G401.6 (cell line): ENCODE data around the gene NR4A3.

Experiments used
- FAIRE-seq: peaks from 2 replicates; lab custom pipeline; 2012; peaks lifted over from hg19 to GRCh38; lab: Jason Lieb, UNC

Gene NR4A3

DNA sequence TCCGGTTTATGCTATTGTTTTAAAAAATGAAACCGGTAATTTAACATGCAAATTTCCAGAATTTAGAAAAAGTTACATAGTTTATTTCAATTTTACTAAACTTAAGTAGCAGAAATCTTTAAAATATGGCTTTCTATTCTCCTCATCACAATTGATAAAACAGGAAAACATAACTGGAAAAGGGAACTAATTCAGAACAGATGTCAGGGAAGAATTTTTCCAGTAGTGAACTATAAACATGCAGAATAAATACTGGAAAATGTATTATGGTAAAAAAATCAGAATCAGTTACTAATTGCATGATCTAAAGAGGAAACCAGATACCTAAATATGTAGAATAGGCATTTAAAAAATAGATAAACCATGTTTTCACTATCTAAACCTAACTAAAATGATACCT, 7.3 kb upstream of the NR4A3 start:
- no peak for FAIRE-seq

DNA sequence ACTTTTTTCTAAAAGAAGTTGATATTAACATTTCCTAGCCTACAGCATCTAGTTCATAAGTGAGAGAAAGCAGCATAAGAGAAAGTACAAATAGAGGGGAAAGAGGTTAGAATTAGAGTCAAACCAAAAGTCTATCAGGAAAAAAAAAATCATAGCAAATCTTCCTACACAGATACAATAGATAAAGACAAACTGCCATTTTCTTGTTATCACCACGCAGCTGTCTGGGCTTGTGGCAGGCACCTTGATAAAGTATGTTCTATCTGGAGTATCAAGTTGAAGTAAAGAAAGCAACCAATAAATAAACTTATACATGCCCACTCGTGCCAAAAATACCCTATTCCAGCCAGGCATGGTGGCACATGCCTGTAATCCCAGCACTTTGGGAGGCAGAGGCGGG, 5.3 kb upstream of the NR4A3 start:
- FAIRE-seq = no peak

DNA sequence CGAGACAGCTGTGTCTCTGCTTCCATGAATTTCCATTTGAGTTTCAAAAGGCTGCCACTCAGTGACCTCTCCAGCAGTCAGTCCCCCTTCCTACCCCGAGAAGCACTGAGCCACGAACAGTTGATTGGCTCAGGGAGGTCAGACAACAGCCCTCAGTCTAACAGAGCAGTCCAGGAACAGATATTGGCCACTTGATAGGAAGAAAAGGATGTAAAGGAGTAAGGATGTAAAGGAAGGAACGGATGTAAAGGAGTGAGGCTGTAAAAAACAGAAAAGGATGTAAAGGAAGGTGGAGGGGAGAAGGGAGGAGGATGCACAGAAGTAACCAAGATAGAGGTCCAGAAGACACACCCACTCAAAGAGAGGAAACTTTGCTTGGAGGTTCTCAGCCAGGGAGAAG, 3.2 kb upstream of the NR4A3 start:
- no peak for FAIRE-seq

DNA sequence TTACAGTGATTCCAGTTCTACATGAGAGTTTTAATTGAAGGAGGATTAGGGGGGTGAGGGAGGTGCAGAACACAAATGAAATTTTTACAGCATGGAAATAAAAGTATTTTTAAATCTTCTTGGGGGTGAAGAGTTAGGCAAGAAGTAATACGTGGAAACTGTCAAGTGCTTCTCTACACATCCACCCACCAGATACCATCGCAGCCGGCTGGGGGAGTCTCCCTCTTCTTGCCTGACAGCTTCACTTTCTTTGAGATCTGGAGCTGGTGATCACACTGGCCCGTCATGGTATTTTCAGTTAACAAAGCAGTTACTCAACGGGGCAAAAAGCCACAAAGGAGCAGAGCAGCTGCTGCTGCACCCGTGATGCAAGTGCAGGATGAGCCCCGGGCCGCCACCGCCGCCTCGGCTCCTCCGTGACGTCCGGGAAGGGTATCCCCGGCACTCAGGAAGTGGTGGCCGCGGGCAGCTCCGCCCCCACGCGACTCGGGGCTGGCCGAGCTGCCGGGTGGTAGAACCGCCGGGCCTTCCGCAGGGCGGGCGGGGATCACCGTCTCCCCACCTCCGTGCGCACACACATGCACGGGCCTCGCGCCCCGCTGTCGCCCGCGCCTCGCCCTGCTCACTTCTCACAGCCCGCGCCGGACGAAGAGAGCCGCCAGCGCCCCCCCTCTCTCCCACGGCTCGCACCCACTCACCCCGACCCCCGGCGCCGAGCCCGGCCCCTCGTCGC, 2.4 kb upstream of the NR4A3 start:
- FAIRE-seq = no peak

DNA sequence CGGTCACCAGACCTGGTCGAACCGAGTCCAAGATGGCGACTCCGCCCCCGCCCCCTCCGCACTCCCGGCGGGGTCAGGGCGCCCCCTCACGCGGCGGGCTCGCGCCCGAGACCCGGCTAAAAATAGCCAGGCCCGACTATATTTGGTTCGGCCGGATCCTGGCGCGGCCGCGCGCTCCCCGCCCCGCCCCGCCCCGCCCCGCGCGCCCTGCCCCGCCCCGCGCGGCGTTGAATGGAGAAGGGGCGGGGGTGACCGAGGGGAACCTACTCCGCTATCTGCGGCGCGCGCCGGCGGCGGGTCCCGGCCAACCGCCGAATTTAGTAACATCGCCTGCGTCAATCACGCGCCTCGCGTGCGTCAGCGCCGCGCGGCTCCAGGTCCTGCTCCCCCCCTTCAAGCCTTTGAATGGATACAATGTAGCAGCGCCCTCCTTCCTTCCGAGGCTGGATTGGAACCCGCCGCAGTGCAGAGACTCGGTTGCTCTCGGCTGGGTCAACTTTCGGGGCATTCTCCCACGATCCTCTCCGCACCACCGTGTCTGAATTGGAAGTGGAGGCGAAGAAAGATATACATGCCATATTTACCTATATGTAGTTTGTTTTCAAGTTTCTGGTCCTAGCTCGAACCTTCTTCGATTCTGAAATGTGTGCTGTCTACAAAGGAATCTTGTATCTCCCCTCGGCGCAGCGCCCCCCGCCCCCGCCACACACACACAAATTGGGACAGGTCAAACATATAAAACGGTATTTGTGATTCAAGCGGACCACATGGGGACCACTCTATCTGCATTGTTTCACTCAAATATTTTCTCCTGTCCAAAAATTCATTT, 1.6 kb upstream of the NR4A3 start:
- no peak for FAIRE-seq

DNA sequence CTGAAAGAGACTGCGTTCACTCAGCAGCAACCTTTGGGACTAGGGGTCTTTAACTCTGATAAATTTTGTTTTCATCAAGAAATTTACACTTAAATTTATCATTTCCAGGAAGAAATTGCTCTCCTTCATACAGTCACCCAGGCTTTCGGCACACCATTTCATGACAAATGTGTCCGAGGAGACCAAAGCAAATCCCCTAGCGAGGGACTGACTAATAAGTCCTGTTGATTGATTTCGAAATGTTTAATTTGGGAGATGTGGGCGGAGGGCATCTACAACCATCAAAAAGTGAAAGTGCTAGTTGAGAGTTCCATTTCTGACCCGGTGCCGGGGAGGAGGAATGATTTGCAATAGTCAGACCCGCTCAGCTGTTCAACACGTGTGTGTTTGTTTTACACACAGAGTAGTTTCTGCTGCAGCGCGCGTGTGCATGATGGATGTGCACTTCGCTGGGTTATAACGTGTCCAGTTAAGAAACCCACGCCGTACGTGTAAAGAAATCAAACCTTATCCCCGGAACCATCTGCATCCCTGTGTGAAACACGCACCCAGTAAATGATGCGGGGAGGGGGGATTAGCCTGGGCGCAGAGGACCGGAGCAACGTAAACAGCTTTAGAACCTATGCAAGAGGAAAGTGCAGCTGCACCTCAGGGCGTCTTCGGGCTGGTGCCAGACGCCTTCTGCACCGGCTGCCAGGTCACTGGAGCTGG, 845 bp upstream of the NR4A3 start:
- FAIRE-seq = no peak

DNA sequence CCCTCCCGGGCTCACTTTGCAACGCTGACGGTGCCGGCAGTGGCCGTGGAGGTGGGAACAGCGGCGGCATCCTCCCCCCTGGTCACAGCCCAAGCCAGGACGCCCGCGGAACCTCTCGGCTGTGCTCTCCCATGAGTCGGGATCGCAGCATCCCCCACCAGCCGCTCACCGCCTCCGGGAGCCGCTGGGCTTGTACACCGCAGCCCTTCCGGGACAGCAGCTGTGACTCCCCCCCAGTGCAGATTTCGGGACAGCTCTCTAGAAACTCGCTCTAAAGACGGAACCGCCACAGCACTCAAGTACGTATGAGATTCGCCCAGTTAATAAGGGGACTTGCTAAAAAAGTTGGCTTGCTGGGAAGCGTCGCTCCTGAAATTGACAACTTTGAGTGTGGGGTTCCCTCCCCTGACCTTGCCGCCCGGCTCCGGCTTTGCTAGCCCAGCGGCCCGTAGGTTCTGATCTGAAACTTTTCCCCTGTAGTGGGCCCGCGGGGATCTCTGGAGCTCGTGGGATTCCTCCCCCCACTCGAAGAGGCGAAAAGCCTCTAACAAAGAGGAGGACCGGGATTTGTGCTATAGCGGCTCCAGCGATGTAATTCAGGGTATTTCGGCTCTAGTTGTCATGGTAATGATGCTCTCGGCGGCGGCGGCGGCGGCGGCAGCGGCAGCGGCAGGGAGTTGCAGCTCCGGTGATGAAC, 572 bp downstream of the NR4A3 start:
- FAIRE-seq = no peak

DNA sequence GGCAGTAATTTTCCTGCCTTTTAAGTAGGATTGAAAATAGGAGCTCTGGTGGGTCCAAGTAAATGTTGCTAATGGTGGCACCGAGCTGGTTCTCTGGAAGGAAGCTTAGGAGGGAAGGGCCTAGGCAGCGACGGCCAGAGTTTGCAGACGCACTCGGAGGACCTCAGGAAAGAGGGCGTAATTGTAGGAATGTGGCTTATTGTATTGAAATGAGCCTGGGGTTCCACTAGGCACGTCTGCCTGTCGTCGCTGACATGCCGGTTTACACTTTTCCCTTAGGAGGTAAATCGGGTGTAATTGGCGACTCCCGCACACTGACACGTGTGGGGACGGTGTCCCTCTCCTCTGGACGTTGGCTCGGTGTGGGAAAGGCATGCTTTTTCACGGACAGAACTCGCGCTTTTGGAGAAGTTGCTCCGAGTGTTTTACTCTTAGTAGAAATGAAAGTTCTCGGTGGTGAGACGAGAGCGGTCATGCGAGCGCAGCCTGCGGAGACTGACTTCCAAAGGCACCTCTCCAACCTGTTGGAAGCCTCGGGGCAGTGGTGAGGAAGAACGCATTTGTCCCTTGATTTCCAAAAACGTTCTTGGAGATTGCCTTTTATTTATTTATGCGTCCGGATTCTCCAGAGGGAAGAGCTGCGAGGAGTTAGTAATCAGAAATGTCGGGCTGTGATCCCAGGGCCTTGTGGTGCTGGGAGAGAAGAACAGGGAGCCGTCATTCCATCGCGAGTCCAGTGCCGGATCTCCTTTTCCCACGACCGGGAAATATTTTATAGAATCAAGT, 1.3 kb downstream of the NR4A3 start:
- no peak for FAIRE-seq

DNA sequence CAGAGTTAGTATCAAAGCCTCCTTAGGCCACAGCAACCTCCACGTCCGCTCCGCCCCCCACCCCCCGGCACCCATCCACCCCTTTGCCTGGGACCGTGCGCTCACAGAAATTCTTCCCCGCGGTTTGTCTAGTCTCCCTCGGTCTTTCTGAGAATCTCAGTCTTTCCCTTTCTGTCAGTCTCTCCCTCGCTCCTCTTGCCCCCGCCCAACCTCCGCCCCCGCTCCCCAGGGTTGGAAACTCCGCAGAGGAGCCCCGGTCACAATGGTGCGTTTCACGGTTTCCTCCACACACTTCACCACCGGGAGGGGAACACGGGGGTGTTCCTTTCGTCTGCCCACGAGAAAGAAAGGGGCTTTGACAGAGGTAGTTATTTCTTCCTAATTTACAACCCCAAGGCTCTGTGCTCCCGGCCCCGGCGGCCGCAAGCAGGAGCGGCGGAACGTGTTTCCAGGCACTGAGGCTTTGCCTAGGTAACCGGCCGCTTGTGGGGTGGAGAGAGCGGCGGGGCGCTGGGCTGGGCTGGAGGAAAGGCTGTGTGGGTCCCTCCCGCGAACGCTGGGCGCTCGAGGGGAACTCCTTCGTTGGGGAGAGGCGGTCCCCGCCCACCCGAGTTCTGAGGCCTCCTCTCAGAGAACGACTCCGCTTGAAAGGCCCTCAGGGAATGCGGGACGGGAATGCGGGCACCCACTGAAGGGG, 2.1 kb downstream of the NR4A3 start:
- no peak for FAIRE-seq

DNA sequence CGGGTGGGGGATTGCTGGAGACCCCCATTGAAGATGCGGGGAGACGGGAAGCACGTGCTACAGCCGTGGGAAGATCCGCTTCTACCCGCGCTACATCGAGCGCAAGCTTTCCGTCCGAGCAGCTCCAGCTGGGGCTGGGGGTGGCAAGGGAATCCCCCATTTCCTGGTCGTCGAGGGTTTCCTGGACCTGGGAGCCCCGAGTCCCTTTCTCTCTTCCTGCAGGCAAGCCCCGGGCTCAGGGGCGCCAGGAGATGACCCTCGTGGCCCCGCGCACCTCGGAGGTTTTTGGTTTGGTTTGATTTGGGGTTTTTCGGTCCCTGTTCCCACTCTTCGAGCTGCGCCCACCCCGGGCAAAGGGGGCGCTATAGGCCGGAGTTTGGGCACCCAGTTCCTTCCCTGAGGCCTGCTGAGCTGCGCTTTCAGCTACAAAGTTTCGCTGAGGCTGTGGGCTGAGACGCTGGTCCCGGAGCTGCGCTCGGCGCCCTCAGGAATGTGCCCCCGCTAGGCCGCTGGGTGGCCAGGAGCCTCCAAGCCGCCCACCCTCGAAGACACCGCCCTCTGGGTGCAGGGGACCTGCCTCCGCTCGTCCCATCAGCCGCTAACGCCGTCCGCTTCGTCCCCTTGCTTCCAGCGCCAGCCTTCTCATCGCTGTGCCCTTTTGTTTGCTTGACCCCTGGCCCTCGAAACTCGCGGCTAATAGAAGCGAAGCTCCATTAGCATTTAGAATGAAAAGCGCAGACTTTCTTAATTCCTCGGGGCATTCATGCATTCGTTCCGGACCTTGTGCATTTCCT, 2.9 kb downstream of the NR4A3 start:
- FAIRE-seq = no peak

DNA sequence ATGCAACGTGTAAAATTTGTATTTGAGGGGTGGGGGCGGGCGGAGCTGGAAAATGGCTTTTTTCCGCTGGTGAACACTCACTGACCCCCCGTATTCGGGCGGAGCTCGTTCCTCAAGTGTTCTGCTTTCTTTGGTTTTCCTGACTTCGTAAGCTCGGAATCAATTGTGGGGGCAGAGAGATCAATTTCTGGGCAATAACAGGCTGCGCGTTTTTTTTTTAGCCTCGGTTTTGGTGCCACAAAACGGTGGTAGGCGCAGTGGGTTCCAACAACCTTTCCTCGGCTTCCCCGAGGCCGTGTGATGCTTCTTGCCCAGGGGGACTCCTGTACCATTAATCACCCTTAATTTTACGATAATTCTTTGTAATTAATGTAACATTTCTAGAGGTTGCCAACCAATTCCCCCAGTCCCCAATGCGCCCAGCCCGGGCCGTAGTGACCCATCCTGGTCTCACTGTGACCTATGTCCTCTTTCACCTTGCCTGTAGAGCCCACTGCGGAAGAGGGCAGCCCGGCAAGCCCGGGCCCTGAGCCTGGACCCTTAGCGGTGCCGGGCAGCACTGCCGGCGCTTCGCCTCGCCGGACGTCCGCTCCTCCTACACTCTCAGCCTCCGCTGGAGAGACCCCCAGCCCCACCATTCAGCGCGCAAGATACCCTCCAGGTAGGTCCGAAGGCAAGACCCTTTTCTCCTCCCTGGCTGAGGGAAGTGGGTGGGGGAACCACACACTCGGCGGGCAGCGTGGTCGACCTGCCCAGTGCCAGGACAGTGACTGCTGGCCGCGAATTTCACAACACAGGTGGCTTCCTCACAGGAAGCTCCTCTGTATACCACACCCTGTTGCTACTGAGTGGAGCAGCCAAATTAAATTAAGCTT, 3.7 kb downstream of the NR4A3 start:
- FAIRE-seq = no peak

DNA sequence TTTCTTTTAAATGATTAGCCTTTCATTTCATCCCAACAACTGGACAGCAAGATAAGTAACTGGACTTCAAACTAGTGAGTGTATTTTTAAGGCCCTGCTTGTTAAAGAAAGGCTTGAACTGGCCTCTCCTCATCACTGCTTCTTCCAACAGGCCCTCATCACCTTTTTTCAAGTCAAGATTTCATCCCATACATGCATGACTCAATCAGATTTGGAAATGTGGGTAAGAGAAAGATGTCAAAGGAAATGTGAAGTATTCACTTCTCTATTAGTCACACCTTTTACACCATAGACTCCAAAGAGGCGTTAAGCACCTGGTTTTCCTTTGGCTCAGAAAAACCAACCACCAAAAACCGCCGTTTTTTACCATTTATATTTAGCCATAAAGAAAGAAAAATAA, 4.9 kb downstream of the NR4A3 start:
- FAIRE-seq = no peak

DNA sequence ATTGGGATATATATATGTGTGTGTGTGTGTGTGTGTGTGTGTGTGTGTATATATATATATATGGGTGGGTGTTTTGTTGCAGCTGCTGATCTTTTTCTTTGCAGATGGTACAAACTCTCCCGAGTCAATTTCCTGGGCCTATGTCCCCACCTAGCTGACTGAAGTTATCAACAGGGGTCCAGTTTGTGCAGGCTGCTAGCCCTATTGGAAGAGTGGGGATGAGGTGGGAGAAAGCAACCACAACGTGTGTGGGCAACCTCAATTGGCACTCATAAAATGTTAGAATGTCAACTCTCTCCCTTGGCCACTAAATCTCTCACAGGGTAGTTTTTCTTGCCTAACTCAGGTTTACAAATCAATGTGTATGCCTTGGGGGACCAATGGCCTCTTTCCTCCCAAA, 5.6 kb downstream of the NR4A3 start:
- FAIRE-seq = no peak

DNA sequence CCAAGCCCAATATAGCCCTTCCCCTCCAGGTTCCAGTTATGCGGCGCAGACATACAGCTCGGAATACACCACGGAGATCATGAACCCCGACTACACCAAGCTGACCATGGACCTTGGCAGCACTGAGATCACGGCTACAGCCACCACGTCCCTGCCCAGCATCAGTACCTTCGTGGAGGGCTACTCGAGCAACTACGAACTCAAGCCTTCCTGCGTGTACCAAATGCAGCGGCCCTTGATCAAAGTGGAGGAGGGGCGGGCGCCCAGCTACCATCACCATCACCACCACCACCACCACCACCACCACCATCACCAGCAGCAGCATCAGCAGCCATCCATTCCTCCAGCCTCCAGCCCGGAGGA, 6.3 kb downstream of the NR4A3 start:
- FAIRE-seq = no peak

DNA sequence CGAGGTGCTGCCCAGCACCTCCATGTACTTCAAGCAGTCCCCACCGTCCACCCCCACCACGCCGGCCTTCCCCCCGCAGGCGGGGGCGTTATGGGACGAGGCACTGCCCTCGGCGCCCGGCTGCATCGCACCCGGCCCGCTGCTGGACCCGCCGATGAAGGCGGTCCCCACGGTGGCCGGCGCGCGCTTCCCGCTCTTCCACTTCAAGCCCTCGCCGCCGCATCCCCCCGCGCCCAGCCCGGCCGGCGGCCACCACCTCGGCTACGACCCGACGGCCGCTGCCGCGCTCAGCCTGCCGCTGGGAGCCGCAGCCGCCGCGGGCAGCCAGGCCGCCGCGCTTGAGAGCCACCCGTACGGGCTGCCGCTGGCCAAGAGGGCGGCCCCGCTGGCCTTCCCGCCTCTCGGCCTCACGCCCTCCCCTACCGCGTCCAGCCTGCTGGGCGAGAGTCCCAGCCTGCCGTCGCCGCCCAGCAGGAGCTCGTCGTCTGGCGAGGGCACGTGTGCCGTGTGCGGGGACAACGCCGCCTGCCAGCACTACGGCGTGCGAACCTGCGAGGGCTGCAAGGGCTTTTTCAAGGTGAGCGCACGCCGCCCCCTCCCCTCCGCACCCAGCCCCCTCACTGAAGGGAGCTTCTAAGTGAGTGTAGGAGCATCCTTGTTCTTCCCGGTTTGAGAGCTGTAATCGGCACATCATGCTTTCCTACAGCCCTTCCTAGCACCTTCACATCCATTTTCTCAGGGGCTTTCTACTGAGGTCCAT, 6.9 kb downstream of the NR4A3 start:
- no peak for FAIRE-seq

DNA sequence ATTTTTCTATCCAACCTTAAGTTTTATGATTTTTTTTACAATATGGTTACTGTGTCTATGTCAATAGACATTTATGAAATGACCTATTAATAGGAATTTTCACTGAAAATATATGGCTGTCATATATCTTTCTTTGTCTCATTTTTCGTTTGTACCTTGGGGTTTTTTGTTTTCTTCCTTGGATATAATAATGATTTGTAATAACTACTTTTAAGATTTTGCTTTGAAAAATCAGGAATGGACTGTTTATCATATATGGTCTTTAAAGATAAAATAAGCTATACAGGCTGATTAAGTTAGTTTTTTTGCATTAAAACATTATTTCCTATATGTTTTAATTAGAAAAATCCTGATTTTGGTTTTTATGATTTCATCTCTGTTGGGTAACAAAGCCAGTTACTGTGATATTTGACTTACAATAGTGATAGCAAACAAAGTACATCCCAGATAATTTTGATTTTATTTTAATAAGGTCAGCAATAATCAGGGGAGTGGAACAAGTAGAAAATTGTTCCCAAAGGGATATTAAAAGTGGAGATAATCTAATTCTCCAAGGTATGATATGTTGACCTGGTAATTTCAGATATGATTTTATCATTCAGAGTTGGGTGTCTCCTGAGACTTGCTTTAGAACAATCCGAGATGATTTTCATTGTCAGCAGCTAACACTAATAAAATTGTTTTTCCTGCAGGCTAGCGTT, 10.3 kb downstream of the NR4A3 start:
- FAIRE-seq = no peak

DNA sequence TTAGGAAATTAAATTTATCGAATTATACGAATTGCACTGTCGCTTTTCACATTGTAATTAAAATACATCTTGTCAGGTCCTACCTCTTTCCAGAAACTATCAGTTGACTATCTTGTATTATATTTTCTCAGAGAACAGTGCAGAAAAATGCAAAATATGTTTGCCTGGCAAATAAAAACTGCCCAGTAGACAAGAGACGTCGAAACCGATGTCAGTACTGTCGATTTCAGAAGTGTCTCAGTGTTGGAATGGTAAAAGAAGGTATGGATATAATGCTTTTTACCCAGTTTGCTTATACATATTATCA, 10.8 kb downstream of the NR4A3 start:
- no peak for FAIRE-seq

DNA sequence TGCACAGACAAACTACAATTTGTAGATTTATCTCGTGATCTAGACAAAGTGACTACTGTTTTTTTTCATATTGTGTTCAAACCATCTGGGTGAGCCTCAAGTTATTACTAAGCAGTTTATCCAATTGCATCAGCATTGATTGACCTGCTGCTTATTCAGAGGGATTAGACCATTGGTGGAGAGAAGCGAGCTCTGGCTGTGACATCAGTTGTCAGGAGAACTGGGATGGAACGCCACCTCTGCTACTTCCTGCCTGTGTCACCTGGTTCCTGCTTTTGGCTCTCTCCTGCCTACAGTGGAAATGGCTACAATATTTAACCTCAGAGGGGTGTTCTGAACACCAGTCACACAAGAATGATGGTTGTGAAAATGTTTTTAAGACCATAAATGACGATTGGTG, 12.1 kb downstream of the NR4A3 start:
- no peak for FAIRE-seq
